Gastrocnemius medialis (tissue), 4 donors: Measurements from ENCODE around the gene ASB1. TPM values are rescaled to one million over a fixed set of nuclear protein-coding genes. Genes with fewer than 3 reads are reported as not detected.

ENCODE experiments used
- ATAC-seq, 2 donors: fragments of 150-250 bp; one replicate each; pipeline ENCODE4 v1.9.1; 2016
- DNase-seq, 2 donors: peaks; one replicate each; pipeline ENCODE4 v3.0.0-alpha.2; 2019
- H3K27ac ChIP-seq, 4 donors: fragments of 200-600 bp; sonication (generic); 1 replicate in 1 of 4; 2 replicates in 3 of 4; pipeline ENCODE4 v1.5.1; 2016 to 2018; ENCODE audit warnings: mild to moderate bottlenecking in 2 of 4, moderate library complexity in 1 of 4
- H3K27me3 ChIP-seq, 3 donors: fragments of 200-600 bp; sonication (generic) in 2 of 3; 1 replicate in 1 of 3; 2 replicates in 2 of 3; pipeline versions ENCODE4 v1.5.1 to v1.6.0; 2016 to 2019; ENCODE audit warnings: mild to moderate bottlenecking in 1 of 3, moderate library complexity in 1 of 3
- H3K36me3 ChIP-seq, 2 donors: fragments of 200-600 bp; sonication (generic) in 1 of 2; one replicate each; pipeline ENCODE4 v1.5.1; 2017 to 2018
- H3K4me1 ChIP-seq, 2 donors: fragments of 200-600 bp; sonication (generic) in 1 of 2; one replicate each; pipeline ENCODE4 v1.5.1; 2016 to 2017; ENCODE audit warnings: mild to moderate bottlenecking in 2 of 2
- H3K4me3 ChIP-seq, 4 donors: fragments of 200-600 bp; sonication (generic) in 3 of 4; 1 replicate in 1 of 4; 2 replicates in 3 of 4; pipeline ENCODE4 v1.5.1; 2016 to 2019; ENCODE audit warnings: mild to moderate bottlenecking in 2 of 4
- H3K9me3 ChIP-seq, 3 donors: fragments of 200-600 bp; sonication (generic) in 2 of 3; 1 replicate in 1 of 3; 2 replicates in 2 of 3; pipeline ENCODE4 v1.5.1; 2016 to 2019
- CTCF ChIP-seq, 5 experiments: fragments of 450-650 bp in 3 of 5; fragments of 200-600 bp in 2 of 5; sonication (generic) in 2 of 5; IDR thresholded peaks in 4 of 5; conservative IDR thresholded peaks in 1 of 5; 1 replicate in 4 of 5; 2 replicates in 1 of 5; pipeline ENCODE4 v1.5.1; 2016 to 2019; ENCODE audit warnings: antibody characterized with exemption in 5 of 5, mild to moderate bottlenecking in 3 of 5, moderate library complexity in 3 of 5
- POLR2A ChIP-seq, 2 donors: fragments of 450-650 bp; IDR thresholded peaks; one replicate each; pipeline ENCODE4 v1.6.1; 2017; ENCODE audit warnings: antibody characterized with exemption in 2 of 2, mild to moderate bottlenecking in 2 of 2, moderate library complexity in 2 of 2
- in situ Hi-C, 4 donors: fragments of 200-750 bp; cut with MboI; loops; one replicate each; pipeline versions ENCODE4 v1.15.0 to v1.8.0; 2017; ENCODE audit warnings: low sequenced_read_pairs in 4 of 4
- intact Hi-C: fragments of 100-400 bp; cut with DNase I; formaldehyde crosslinking; loops from one replicate; pipeline ENCODE4 v1.15.1; 2023; ENCODE audit warnings: low total_unique reads
- total RNA-seq, 4 donors: library from RNA; depleted of rRNA; stranded (reverse); fragments of >200 nt; gene quantifications; one replicate each; pipeline versions ENCODE4 v1.1.0 to v1.2.3, GENCODE V29; 2016

ASB1 gene
- total RNA-seq, 4 donors from 2014 or later = 17.1 to 33.6 (median 26.3) TPM

- DNase-seq (no peak), ATAC-seq (no peak)
- no peaks in the 10 kb centered on the region for H3K27me3 ChIP-seq
- H3K4me1 ChIP-seq = peaks cover 5 to 11% of the 10 kb centered on the region in 2 donors
- H3K27ac ChIP-seq = no peak overlapping the region
- no peak overlapping the region for H3K4me3 ChIP-seq
- H3K36me3 ChIP-seq = no peaks in the 10 kb centered on the region
- in situ Hi-C loops (loop anchor here (5.0 to 25.0 kb wide), 3 partner anchors 97 to 102 kb away; no protein-coding TSS in a partner anchor), intact Hi-C loops (no loop called here)
- TF ChIP-seq CTCF (IDR thresholded peaks at IDR 0.05 in 4 of 5, conservative IDR thresholded peaks at IDR 0.05 in 1 of 5) (no peak), POLR2A (IDR thresholded peaks at IDR 0.05) (no peak)
- H3K9me3 ChIP-seq = no peaks in the 10 kb centered on the region
These were observed 37.7 kb downstream of the ASB1 start for GRCh38 chr2:238464389-238464788.

- no peaks in the 10 kb centered on the region for H3K27me3 ChIP-seq
- intact Hi-C loops (no loop called here), in situ Hi-C loops (loop anchor here in 2 of 4 donors (10.0 to 25.0 kb wide), 2 partner anchors 101 to 103 kb away; no protein-coding TSS in a partner anchor)
- no peaks in the 10 kb centered on the region for H3K4me1 ChIP-seq
- no peak overlapping the region for H3K27ac ChIP-seq
- no peaks in the 10 kb centered on the region for H3K9me3 ChIP-seq
- no peak overlapping the region for H3K4me3 ChIP-seq
- no peaks in the 10 kb centered on the region for H3K36me3 ChIP-seq
- ATAC-seq (no peak), DNase-seq (no peak)
- TF ChIP-seq CTCF (IDR thresholded peaks at IDR 0.05 in 4 of 5, conservative IDR thresholded peaks at IDR 0.05 in 1 of 5) = no peak
- no peak for TF ChIP-seq POLR2A (IDR thresholded peaks at IDR 0.05)
These were observed 38.9 kb downstream of the ASB1 start for GRCh38 chr2:238465487-238466242.

- DNase-seq (no peak), ATAC-seq (no peak)
- Histone ChIP-seq H3K4me3 (no peak overlapping the region), H3K4me1 (no peaks in the 10 kb centered on the region), H3K36me3 (no peaks in the 10 kb centered on the region), H3K27ac (no peak overlapping the region), H3K27me3 (no peaks in the 10 kb centered on the region), H3K9me3 (no peaks in the 10 kb centered on the region)
- in situ Hi-C loops = loop anchor here in 2 of 4 donors (10.0 to 25.0 kb wide), 2 partner anchors 101 to 104 kb away; no protein-coding TSS in a partner anchor
- TF ChIP-seq POLR2A (IDR thresholded peaks at IDR 0.05) = no peak
- TF ChIP-seq CTCF (IDR thresholded peaks at IDR 0.05 in 4 of 5, conservative IDR thresholded peaks at IDR 0.05 in 1 of 5) = no peak
- intact Hi-C loops = no loop called here
These were observed 39.6 kb downstream of the ASB1 start for GRCh38 chr2:238466243-238466756.

GRCh38 chr2:238467062-238467461, 40.3 kb downstream of the ASB1 start:
- no peak for ATAC-seq
- TF ChIP-seq POLR2A (IDR thresholded peaks at IDR 0.05) = no peak
- TF ChIP-seq CTCF (IDR thresholded peaks at IDR 0.05 in 4 of 5, conservative IDR thresholded peaks at IDR 0.05 in 1 of 5) = no peak
- intact Hi-C loops (no loop called here), in situ Hi-C loops (loop anchor here in 2 of 4 donors (10.0 to 25.0 kb wide), 2 partner anchors 102 to 105 kb away; no protein-coding TSS in a partner anchor)
- no peak for DNase-seq
- Histone ChIP-seq H3K36me3 (no peaks in the 10 kb centered on the region), H3K4me3 (no peak overlapping the region), H3K27ac (no peak overlapping the region), H3K4me1 (no peaks in the 10 kb centered on the region), H3K9me3 (no peaks in the 10 kb centered on the region), H3K27me3 (no peaks in the 10 kb centered on the region)
